GM19372 (cell line): ENCODE data around the gene PRPF6.
"Not testable (repeated sequence)": the region's sequence is repeated elsewhere in the genome, so short reads cannot be mapped to it uniquely, and the experiment has no call there.

Experiments used
- ATAC-seq: cut with Tn5 transposase; IDR thresholded peaks from one replicate; pipeline ENCODE4 v1.9.1; 2021; ENCODE audit warnings: mild to moderate bottlenecking, low read depth, moderate library complexity; ENCODE audit not compliant: unreplicated experiment

PRPF6 gene

DNA sequence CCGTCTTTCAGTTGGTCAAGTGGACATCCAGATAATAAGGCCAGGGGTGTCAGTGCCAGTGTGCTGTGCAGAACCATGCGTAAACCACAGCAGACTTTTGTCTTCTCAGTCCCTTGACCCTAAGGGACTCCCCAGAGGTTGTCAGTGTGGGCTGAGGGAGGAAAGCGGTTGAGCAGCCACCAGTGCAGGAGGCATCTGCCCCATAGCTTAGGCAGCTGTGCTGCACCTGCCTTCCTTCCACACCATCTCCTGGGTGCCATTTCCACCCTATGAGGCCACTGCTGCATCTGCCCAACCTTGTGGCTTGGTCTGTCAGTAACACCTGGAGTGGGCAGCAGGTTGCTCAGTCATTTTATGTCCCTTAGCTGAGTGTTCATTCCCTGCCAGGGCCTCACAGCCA lies 26.0 kb downstream of the PRPF6 start:
- no peak for ATAC-seq

DNA sequence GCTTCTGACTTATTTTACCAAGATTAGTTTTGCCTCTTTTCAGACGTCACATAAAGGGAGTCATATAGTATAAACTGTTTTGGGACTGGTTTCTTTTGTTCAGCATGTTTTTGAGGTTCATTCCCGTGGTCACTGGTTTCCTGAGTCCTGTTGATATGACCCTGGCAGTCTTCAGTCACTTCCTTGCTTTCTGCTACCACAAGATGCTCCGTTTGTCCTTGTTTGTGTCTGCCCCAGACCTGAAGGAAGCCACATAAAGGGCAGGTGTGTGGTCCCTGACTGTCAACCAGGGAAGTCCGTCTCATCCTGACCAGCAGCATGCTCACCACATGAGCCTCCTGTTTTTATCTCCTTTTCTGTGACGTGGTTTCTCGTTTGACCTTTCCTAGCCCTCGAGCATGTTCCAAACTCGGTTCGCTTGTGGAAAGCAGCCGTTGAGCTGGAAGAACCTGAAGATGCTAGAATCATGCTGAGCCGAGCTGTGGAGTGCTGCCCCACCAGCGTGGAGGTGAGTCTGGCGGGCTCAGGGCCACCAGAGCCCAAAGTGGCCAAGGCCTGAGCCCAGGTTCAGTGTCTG lies 29.0 kb downstream of the PRPF6 start:
- no peak for ATAC-seq

DNA sequence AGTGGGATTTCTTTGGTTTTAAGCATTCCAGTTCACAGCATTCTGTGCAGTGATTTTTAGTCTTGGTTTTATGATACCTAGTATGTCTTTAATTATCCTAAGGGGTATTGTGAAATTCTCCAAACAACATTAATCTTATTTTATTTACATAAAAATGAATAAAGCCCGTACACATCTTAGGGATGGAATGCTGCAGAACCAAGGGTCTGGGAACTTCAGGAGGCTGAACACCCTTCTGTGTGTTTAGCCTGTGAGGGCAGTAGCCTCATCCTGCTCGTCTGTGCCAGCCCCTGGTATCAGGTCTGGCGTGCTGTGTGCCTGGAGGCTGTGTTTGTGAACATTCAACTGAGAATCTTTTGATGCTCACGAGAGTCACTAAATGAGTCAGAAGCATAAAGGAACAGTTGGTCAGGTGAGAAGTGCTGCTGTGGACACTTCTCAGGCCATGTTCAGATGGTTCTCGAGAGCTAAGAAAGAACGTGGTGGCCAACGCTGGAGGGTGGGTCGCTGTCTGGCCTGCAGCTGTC lies 29.8 kb downstream of the PRPF6 start:
- no peak for ATAC-seq

DNA sequence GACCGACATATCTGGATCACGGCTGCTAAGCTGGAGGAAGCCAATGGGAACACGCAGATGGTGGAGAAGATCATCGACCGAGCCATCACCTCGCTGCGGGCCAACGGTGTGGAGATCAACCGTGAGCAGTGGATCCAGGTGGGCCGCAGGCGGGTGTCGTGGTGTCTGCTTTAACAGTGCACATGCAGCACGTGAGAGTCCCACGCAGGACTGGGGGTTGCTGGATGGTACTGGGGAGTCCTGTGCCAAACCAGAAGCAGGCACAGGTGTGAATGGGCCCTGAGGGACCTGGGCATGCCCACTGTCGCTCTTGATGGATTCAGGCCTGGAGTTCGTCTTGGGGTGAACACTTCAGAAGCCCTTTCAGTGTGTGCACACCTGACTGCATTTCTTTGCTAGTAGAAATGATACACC lies 30.4 kb downstream of the PRPF6 start:
- no peak for ATAC-seq

- ATAC-seq, result not testable (repeated sequence)
These were observed 31.6 kb downstream of the PRPF6 start for GRCh38 chr20:64012385-64013154.

GRCh38 chr20:64015635-64016034 lies 34.7 kb downstream of the PRPF6 start:
- ATAC-seq, result no peak

DNA sequence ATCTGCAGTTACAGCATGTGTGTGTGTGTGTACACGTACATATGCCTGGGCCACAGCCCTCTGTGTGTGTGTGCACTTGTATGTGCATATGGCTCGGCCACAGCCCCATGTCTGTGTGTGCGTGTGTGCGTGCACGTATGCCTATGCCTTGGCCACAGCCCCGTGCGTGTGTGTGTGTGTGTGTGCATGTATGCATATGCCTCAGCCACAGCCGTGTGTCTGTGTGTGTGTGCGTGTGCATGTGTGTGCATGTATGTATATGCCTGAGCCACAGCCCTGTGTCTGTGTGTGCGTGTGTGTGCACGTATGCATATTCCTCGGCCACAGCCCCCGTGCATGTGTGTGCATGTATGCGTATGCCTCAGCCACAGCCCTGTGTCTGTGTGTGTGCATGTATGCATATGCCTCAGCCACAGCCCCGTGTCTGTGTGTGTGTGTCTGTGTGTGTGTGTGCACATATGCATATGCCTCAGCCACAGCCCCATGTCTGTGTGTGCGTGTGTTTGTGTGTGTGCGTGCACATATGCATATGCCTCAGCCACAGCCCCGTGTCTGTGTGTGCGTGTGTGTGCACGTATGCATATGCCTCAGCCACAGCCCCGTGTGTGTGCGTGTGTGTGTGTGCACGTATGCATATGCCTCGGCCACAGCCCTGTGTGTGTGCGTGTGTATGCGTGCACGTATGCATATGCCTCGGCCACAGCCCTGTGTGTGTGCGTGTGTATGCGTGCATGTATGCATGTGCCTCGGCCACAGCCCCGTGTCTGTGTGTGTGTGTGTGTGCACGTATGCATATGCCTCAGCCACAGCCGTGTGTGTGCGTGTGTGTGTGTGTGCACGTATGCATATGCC lies 40.4 kb downstream of the PRPF6 start:
- ATAC-seq, result no peak

- no peak for ATAC-seq
These were observed 41.9 kb downstream of the PRPF6 start for GRCh38 chr20:64022671-64023360.

DNA sequence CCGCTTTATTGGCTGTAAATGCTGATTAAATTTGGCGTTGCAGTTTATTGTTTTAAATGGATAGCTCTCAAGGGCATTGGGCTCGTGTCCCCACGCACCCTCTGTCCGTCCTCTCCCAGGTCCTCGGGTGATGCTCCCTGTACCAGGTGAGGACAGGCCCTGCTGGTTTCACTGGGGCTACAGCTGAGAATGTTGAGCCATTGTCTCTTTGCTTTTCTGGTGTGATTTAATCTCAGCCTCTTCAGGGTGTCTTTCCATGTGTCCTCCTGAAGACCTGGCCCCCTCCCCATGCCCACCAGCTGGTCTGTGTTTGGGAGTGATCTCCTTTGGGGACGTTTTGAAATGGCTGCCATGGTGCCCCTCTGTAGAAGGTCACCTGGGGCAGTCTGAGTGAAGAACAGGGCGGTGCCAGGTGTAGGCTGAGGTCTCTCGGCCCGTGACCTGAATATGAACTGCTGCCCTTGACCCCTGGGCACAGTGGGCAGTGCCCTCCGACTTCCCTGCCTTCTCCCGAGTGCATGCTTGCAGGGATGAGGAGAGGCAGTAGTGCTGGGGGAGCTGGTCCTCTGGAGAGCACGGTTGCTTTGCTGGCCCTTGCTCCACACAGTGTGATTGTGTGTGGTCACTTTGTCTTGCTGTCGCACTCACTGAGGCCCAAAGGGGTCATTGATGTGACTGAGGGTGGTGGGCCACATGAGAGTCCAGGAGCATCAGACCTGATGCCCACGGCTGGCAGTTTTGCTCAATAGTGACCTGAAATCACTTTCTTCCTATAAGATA lies 42.6 kb downstream of the PRPF6 start:
- no peak for ATAC-seq

GRCh38 chr20:64024141-64024990 lies 43.4 kb downstream of the PRPF6 start:
- no peak for ATAC-seq

GRCh38 chr20:64025101-64025825 lies 44.3 kb downstream of the PRPF6 start:
- no peak for ATAC-seq

DNA sequence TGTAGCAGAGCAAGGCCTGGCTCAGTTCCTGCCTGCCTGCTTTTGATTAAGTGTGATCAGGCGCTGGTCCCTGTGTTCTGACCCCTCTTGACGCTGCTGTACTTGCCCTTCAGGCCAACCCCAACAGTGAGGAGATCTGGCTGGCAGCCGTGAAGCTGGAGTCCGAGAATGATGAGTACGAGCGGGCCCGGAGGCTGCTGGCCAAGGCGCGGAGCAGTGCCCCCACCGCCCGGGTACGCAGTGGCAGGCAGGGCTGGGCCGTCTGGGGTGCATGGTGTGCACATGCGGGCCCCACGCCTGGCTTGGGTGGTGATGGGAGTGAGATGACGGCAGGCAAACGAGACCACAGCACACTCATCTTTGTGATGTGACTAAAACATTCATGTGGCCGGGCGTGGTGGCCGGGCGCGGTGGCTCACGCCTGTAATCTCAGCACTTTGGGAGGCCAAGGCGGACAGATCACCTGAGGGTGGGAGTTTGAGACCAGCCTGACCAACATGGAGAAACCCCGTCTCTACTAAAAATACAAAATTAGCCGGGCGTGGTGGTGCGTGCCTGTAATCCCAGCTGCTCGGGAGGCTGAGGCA lies 45.0 kb downstream of the PRPF6 start:
- ATAC-seq, result no peak

- ATAC-seq, result no peak
These were observed 47.2 kb downstream of the PRPF6 start for GRCh38 chr20:64027981-64028685.

DNA sequence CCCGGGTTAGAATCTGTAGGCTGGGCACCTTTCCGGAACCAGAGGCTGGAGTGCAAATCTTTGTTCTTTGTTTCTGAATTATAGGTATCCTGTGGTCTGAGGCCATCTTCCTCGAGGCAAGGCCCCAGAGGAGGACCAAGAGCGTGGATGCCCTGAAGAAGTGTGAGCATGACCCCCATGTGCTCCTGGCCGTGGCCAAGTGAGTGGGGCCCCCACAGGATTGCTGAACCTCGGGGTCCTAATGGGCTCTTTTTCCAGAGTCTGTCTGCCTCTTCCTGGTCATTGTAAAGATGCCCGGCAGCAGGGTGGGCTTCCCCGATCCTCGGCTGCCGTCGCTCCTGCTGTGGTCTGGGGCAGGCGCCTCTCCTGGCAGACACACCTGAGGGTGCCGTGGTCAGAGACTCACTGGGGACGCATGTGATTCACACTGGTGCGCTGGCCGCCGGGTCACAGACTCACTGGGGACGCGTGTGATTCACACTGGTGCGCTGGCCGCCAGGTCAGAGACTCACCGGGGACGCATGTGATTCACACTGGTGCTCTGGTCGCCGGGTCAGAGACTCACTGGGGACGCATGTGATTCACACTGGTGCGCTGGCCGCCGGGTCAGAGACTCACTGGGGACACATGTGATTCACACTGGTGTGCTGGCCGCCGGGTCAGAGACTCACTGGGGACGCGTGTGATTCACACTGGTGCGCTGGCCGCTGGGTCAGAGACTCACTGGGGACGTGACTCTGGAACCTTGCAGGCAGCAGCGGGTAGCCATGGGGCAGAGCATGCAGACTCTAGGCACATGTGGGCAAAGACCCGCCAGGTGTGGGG lies 48.6 kb downstream of the PRPF6 start:
- no peak for ATAC-seq

DNA sequence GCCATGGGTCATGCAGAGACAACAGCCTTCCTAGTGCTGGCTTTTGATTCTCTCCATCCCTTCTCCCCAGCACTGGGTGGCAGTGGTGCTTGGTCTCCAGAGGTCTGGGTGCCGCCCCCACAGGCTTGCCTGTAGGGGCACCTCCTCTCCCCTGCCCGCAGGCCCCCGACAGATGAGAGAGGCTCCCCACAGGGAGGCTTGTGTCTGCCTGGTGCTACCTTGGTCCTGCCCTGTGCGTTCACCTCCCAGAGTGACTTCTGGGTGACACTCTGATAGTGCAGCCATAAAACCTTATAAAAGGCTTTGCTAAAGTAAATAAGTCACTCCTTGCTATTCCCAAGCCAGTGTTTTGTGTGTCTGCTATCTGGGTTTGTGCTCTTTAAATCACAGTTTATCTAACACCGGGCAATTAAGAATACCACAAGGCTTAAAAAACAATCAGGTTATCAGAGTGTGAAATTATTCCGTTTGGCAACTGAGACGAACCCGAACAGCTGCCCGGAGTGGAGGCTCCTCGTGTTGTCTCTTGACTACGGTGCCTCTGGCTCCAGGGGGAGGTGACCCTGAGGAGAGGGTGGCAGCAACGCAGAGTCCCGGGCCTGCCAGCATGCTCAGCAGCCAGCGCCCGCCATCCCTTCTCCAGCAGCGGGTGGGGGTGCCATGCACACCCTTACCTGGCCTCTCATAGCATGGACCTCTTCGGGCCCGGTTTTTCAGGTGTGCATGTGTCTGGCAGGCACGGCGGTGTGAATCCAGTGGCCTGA lies 49.6 kb downstream of the PRPF6 start:
- ATAC-seq, result no peak

DNA sequence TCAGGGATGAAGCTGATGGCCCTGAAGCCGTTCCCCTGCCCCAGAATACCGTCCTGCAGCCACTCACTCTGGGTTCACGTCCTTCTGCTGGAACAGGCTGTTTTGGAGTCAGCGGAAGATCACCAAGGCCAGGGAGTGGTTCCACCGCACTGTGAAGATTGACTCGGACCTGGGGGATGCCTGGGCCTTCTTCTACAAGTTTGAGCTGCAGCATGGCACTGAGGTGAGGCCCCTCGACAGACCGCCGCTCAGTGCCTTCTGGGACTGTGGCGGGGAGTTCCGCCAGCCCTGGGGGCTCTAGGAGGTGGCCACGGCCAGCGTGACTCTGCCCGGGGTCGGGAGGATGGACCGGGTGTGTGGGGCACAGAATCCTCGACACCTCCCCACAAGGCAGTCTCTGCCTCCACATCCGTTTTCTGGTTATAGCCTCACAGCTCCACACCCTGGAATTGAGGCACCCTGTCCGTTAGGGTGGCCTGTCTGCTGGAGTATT lies 50.9 kb downstream of the PRPF6 start:
- no peak for ATAC-seq
